ENCODE data around the gene LRRC47.

Gene LRRC47

GRCh38 chr1:3785456-3786157 lies 10.7 kb downstream of the LRRC47 start:
- no peak for DNase-seq

- DNase-seq = no peak
These were observed 11.3 kb downstream of the LRRC47 start for GRCh38 chr1:3785045-3785444.

GRCh38 chr1:3783651-3784474 lies 12.4 kb downstream of the LRRC47 start:
- DNase-seq = no peak

- DNase-seq = no peak
These were observed 15.4 kb downstream of the LRRC47 start for GRCh38 chr1:3780901-3781300.

GRCh38 chr1:3779912-3780416 lies 16.3 kb downstream of the LRRC47 start:
- no peak for DNase-seq

GRCh38 chr1:3779265-3779911 lies 16.9 kb downstream of the LRRC47 start:
- no peak for DNase-seq

- no peak for DNase-seq
These were observed 17.6 kb downstream of the LRRC47 start for GRCh38 chr1:3778590-3779264.

- no peak for DNase-seq
These were observed 18.4 kb downstream of the LRRC47 start for GRCh38 chr1:3777647-3778589.

GRCh38 chr1:3777078-3777547 lies 19.2 kb downstream of the LRRC47 start:
- no peak for DNase-seq

- no peak for DNase-seq
These were observed 19.9 kb downstream of the LRRC47 start for GRCh38 chr1:3776231-3776961.

- peak; percentile 30 to 46 for DNase-seq
These were observed 20.6 kb downstream of the LRRC47 start for GRCh38 chr1:3775490-3776230.

GRCh38 chr1:3774946-3775489 lies 21.3 kb downstream of the LRRC47 start:
- DNase-seq = no peak

GRCh38 chr1:3774276-3774945 lies 21.9 kb downstream of the LRRC47 start:
- no peak for DNase-seq

GRCh38 chr1:3773572-3774275 lies 22.6 kb downstream of the LRRC47 start:
- no peak for DNase-seq

- DNase-seq = no peak
These were observed 23.4 kb downstream of the LRRC47 start, which contains the start of gene SMIM1 for GRCh38 chr1:3772715-3773571. Gene SMIM1 (plus strand): TSS chr1:3772749. CDS start chr1:3775374, 2,625 bp downstream.

- peak; percentile 80 to 85 for DNase-seq
These were observed 24.1 kb downstream of the LRRC47 start for GRCh38 chr1:3772027-3772714.

Data from activated CD4-positive, alpha-beta T cell treated with anti-CD3 and anti-CD28 coated beads for 4 hours (primary cell).